ENCODE measurements around the gene CX3CR1.

CX3CR1 gene

GRCh38 chr3:39315420-39315819 is 35.6 kb upstream of the CX3CR1 start:
- H3K9me3 Mint-ChIP-seq, result peaks cover 66% of the 10 kb centered on the region
- H3K4me1 Mint-ChIP-seq, result no peaks in the 10 kb centered on the region
- H3K27me3 Mint-ChIP-seq (ENCODE audit: low read depth, poor library complexity), result peaks cover 13% of the 10 kb centered on the region
- no peak for TF ChIP-seq CTCF (IDR thresholded peaks at IDR 0.05)
- no peak overlapping the region for H3K4me3 Mint-ChIP-seq
- DNase-seq, result no peak
- H3K36me3 Mint-ChIP-seq (ENCODE audit: low read depth), result peaks cover 9% of the 10 kb centered on the region
- no peak overlapping the region for H3K27ac Mint-ChIP-seq

GRCh38 chr3:39313289-39313688 is 33.5 kb upstream of the CX3CR1 start:
- H3K27me3 Mint-ChIP-seq (ENCODE audit: low read depth, poor library complexity), result peaks cover 21% of the 10 kb centered on the region
- no peak overlapping the region for H3K27ac Mint-ChIP-seq
- DNase-seq, result no peak
- no peaks in the 10 kb centered on the region for H3K4me1 Mint-ChIP-seq
- peaks cover 9% of the 10 kb centered on the region for H3K36me3 Mint-ChIP-seq (ENCODE audit: low read depth)
- no peak for TF ChIP-seq CTCF (IDR thresholded peaks at IDR 0.05)
- no peak overlapping the region for H3K4me3 Mint-ChIP-seq
- H3K9me3 Mint-ChIP-seq, result peaks cover 58% of the 10 kb centered on the region

GRCh38 chr3:39302178-39302577 is 22.3 kb upstream of the CX3CR1 start:
- DNase-seq, result no peak
- Mint-ChIP-seq H3K4me3 (no peak overlapping the region), H3K4me1 (no peaks in the 10 kb centered on the region), H3K9me3 (peaks cover 81% of the 10 kb centered on the region), H3K36me3 (ENCODE audit: low read depth) (peaks cover 9% of the 10 kb centered on the region), H3K27ac (no peak overlapping the region), H3K27me3 (ENCODE audit: low read depth, poor library complexity) (peaks cover 28% of the 10 kb centered on the region)
- TF ChIP-seq CTCF (IDR thresholded peaks at IDR 0.05), result no peak

GRCh38 chr3:39299279-39299678 is 19.4 kb upstream of the CX3CR1 start:
- Mint-ChIP-seq H3K4me3 (no peak overlapping the region), H3K36me3 (ENCODE audit: low read depth) (peaks cover 13% of the 10 kb centered on the region), H3K27ac (no peak overlapping the region), H3K27me3 (ENCODE audit: low read depth, poor library complexity) (peaks cover 26% of the 10 kb centered on the region), H3K4me1 (peaks cover 9% of the 10 kb centered on the region), H3K9me3 (peaks cover 69% of the 10 kb centered on the region)
- no peak for DNase-seq
- no peak for TF ChIP-seq CTCF (IDR thresholded peaks at IDR 0.05)

- H3K36me3 Mint-ChIP-seq (ENCODE audit: low read depth), result peaks cover 8% of the 10 kb centered on the region
- peaks cover 17% of the 10 kb centered on the region for H3K27me3 Mint-ChIP-seq (ENCODE audit: low read depth, poor library complexity)
- H3K27ac Mint-ChIP-seq, result no peak overlapping the region
- no peak for DNase-seq
- no peak overlapping the region for H3K4me3 Mint-ChIP-seq
- peaks cover 48% of the 10 kb centered on the region for H3K9me3 Mint-ChIP-seq
- peaks cover 12% of the 10 kb centered on the region for H3K4me1 Mint-ChIP-seq
- no peak for TF ChIP-seq CTCF (IDR thresholded peaks at IDR 0.05)
These were observed 16.6 kb upstream of the CX3CR1 start for GRCh38 chr3:39296197-39297077.

Data from nephron progenitor cell (in vitro differentiated cells).